Breast epithelium (tissue), 4 donors: Measurements from ENCODE around the gene DNAH8. TPM values are rescaled to one million over a fixed set of nuclear protein-coding genes. Genes with fewer than 3 reads are reported as not detected.

Experiments
- DNase-seq, 2 donors: peaks; one replicate each; pipeline ENCODE4 v3.0.0-alpha.2; 2019; ENCODE audit warnings: low spot score in 2 of 2
- H3K27ac ChIP-seq, 2 donors: fragments of 200-600 bp; sonication (generic) in 1 of 2; one replicate each; pipeline ENCODE4 v1.5.1; 2016 to 2019; ENCODE audit warnings: mild to moderate bottlenecking in 1 of 2
- H3K27me3 ChIP-seq, 2 donors: fragments of 200-600 bp; sonication (generic) in 1 of 2; one replicate each; pipeline versions ENCODE4 v1.5.1 to v1.6.0; 2017 to 2019; ENCODE audit warnings: control low read depth in 1 of 2, mild to moderate bottlenecking in 1 of 2
- H3K36me3 ChIP-seq: fragments of 200-600 bp; one replicate; pipeline ENCODE4 v1.5.1; 2019
- H3K4me1 ChIP-seq, 2 donors: fragments of 200-600 bp; sonication (generic); one replicate each; pipeline ENCODE4 v1.5.1; 2016 to 2019; ENCODE audit warnings: control low read depth in 1 of 2
- H3K4me3 ChIP-seq, 3 donors: fragments of 200-600 bp; sonication (generic); 1 replicate in 2 of 3; 2 replicates in 1 of 3; pipeline ENCODE4 v1.5.1; 2016 to 2019; ENCODE audit warnings: mild to moderate bottlenecking in 3 of 3, moderate library complexity in 2 of 3
- H3K9me3 ChIP-seq, 2 donors: fragments of 200-600 bp; sonication (generic) in 1 of 2; one replicate each; pipeline ENCODE4 v1.5.1; 2016 to 2019; ENCODE audit warnings: control low read depth in 1 of 2
- CTCF ChIP-seq, 3 donors: fragments of 450-650 bp; IDR thresholded peaks; one replicate each; pipeline ENCODE4 v1.5.1; 2016 to 2017; ENCODE audit warnings: antibody characterized with exemption in 3 of 3, mild to moderate bottlenecking in 3 of 3, moderate library complexity in 3 of 3
- POLR2A ChIP-seq: fragments of 450-650 bp; IDR thresholded peaks from one replicate; pipeline ENCODE4 v1.6.1; 2016; ENCODE audit warnings: antibody characterized with exemption, mild to moderate bottlenecking, moderate library complexity
- POLR2AphosphoS5 ChIP-seq, 3 donors: sonication (generic); formaldehyde crosslinking; IDR thresholded peaks; one replicate each; pipeline ENCODE4 v1.6.1; 2017; ENCODE audit warnings: antibody characterized with exemption in 3 of 3
- intact Hi-C: fragments of 100-400 bp; cut with DNase I; formaldehyde crosslinking; loops from one replicate; pipeline ENCODE4 v1.15.1; 2023; ENCODE audit warnings: low total_unique reads
- total RNA-seq, 3 donors: library from RNA; depleted of rRNA; stranded (reverse); fragments of >200 nt; gene quantifications; one replicate each; pipeline ENCODE4 v1.1.0, GENCODE V29; 2016

Gene DNAH8
- total RNA-seq, 3 donors from 2014 or later = under 0.01 TPM; not detected in 1

GRCh38 chr6:38722038-38722437 lies 6.9 kb downstream of the DNAH8 start:
- DNase-seq = no peak
- H3K9me3 ChIP-seq = no peaks in the 10 kb centered on the region
- no peak for TF ChIP-seq POLR2AphosphoS5 (IDR thresholded peaks at IDR 0.05)
- H3K27ac ChIP-seq = no peak overlapping the region
- H3K4me1 ChIP-seq = no peaks in the 10 kb centered on the region
- intact Hi-C loops = no loop called here
- H3K4me3 ChIP-seq = no peak overlapping the region
- peaks cover 0 to 11% of the 10 kb centered on the region in 2 donors for H3K27me3 ChIP-seq
- H3K36me3 ChIP-seq = no peaks in the 10 kb centered on the region

- TF ChIP-seq POLR2AphosphoS5 (IDR thresholded peaks at IDR 0.05) = no peak
- no peak for TF ChIP-seq CTCF (IDR thresholded peaks at IDR 0.05)
- TF ChIP-seq POLR2A = no peak
- H3K4me3 ChIP-seq = no peak overlapping the region
- H3K4me1 ChIP-seq = no peaks in the 10 kb centered on the region
- H3K27ac ChIP-seq = no peak overlapping the region
- peaks cover 0 to 7% of the 10 kb centered on the region in 2 donors for H3K27me3 ChIP-seq
- no peaks in the 10 kb centered on the region for H3K9me3 ChIP-seq
- DNase-seq = no peak
- no peaks in the 10 kb centered on the region for H3K36me3 ChIP-seq
- intact Hi-C loops = no loop called here
These were observed 7.7 kb downstream of the DNAH8 start for GRCh38 chr6:38722727-38723334.

- no peak overlapping the region for H3K4me3 ChIP-seq
- TF ChIP-seq POLR2A = no peak
- no peak for TF ChIP-seq POLR2AphosphoS5 (IDR thresholded peaks at IDR 0.05)
- no peak for TF ChIP-seq CTCF (IDR thresholded peaks at IDR 0.05)
- no peaks in the 10 kb centered on the region for H3K4me1 ChIP-seq
- no peak overlapping the region for H3K27ac ChIP-seq
- H3K9me3 ChIP-seq = no peaks in the 10 kb centered on the region
- no peak for DNase-seq
- peaks cover 0 to 7% of the 10 kb centered on the region in 2 donors for H3K27me3 ChIP-seq
- intact Hi-C loops = no loop called here
- no peaks in the 10 kb centered on the region for H3K36me3 ChIP-seq
These were observed 8.7 kb downstream of the DNAH8 start for GRCh38 chr6:38723783-38724182.

GRCh38 chr6:38724343-38724742 lies 9.2 kb downstream of the DNAH8 start:
- H3K4me1 ChIP-seq = no peaks in the 10 kb centered on the region
- peaks cover 0 to 5% of the 10 kb centered on the region in 2 donors for H3K27me3 ChIP-seq
- no peak overlapping the region for H3K4me3 ChIP-seq
- TF ChIP-seq POLR2AphosphoS5 (IDR thresholded peaks at IDR 0.05) (no peak), POLR2A (no peak), CTCF (IDR thresholded peaks at IDR 0.05) (no peak)
- H3K27ac ChIP-seq = no peak overlapping the region
- no peaks in the 10 kb centered on the region for H3K9me3 ChIP-seq
- intact Hi-C loops = no loop called here
- no peaks in the 10 kb centered on the region for H3K36me3 ChIP-seq
- DNase-seq = no peak

- Histone ChIP-seq H3K27ac (no peak overlapping the region), H3K27me3 (no peaks in the 10 kb centered on the region), H3K9me3 (no peaks in the 10 kb centered on the region), H3K36me3 (no peaks in the 10 kb centered on the region), H3K4me3 (no peak overlapping the region), H3K4me1 (no peaks in the 10 kb centered on the region)
- TF ChIP-seq POLR2AphosphoS5 (IDR thresholded peaks at IDR 0.05) (no peak), CTCF (IDR thresholded peaks at IDR 0.05) (no peak), POLR2A (no peak)
- intact Hi-C loops = no loop called here
- DNase-seq = no peak
These were observed 10.5 kb downstream of the DNAH8 start for GRCh38 chr6:38725414-38726183.
